Body of pancreas (tissue), 4 donors: ENCODE data around the gene PRTG. TPM values are rescaled to one million over a fixed set of nuclear protein-coding genes. Genes with fewer than 3 reads are reported as not detected.

Source experiments
- ATAC-seq: fragments of 150-250 bp; one replicate; pipeline ENCODE4 v1.9.1; 2016
- DNase-seq, 4 donors: peaks; one replicate each; pipeline ENCODE4 v3.0.0-alpha.2; 2019
- H3K27ac ChIP-seq, 4 donors: fragments of 200-600 bp; sonication (generic); 1 replicate in 3 of 4; 2 replicates in 1 of 4; pipeline versions ENCODE4 v1.5.1 to v1.6.1; 2016 to 2019; ENCODE audit warnings: mild to moderate bottlenecking in 1 of 4, mixed read lengths in 1 of 4, moderate library complexity in 1 of 4
- H3K27me3 ChIP-seq, 2 donors: fragments of 200-600 bp; sonication (generic); one replicate each; pipeline ENCODE4 v1.6.0; 2016; ENCODE audit warnings: mild to moderate bottlenecking in 1 of 2
- H3K36me3 ChIP-seq, 2 donors: fragments of 200-600 bp; sonication (generic); replicated peaks in 1 of 2; 2 replicates each; pipeline ENCODE4 v1.5.1; 2016; ENCODE audit warnings: low read depth in 2 of 2; ENCODE audit not compliant: insufficient read depth in 1 of 2
- H3K4me1 ChIP-seq: fragments of 200-600 bp; sonication (generic); one replicate; pipeline ENCODE4 v1.6.0; 2016
- H3K4me3 ChIP-seq, 2 donors: fragments of 200-600 bp; sonication (generic); 1 replicate in 1 of 2; 2 replicates in 1 of 2; pipeline ENCODE4 v1.5.1; 2016 to 2019
- H3K9me3 ChIP-seq, 3 donors: fragments of 200-600 bp; sonication (generic); 1 replicate in 2 of 3; 2 replicates in 1 of 3; pipeline ENCODE4 v1.5.1; 2016
- POLR2A ChIP-seq, 3 donors: fragments of 450-650 bp; IDR thresholded peaks; one replicate each; pipeline ENCODE4 v1.6.1; 2016; ENCODE audit warnings: antibody characterized with exemption in 3 of 3, mild to moderate bottlenecking in 2 of 3
- WGBS, 2 donors: methylation state at CpG; one replicate each; pipeline ENCODE4 v1.1.5; 2017; 5-methylcytosine and 5-hydroxymethylcytosine counted together
- intact Hi-C: fragments of 100-400 bp; cut with DNase I; formaldehyde crosslinking; loops from one replicate; pipeline ENCODE4 v1.15.1; 2023
- small RNA-seq: library from RNA; depleted of rRNA; stranded (forward); fragments of <200 nt; gene quantifications from one replicate; pipeline ENCODE3, GENCODE V24; 2016
- total RNA-seq, 2 donors: library from RNA; depleted of rRNA; stranded (reverse); fragments of >200 nt; gene quantifications; one replicate each; pipeline ENCODE4 v1.1.0, GENCODE V29; 2016
- TF ChIP-seq, protein P1 (sequence below), 7 experiments: fragments of 450-650 bp in 4 of 7; fragments of 200-600 bp in 3 of 7; sonication (generic) in 3 of 7; IDR thresholded peaks; one replicate each; pipeline ENCODE4 v1.5.1; 2016 to 2019; ENCODE audit warnings: antibody characterized with exemption in 7 of 7

Gene PRTG
- total RNA-seq, 2 donors from 2014 or later, result 1.0 to 4.0 TPM

- H3K27ac ChIP-seq, result no peak overlapping the region
- intact Hi-C loops, result no loop called here
- no peaks in the 10 kb centered on the region for H3K27me3 ChIP-seq
- peaks cover 0 to 14% (median 0%) of the 10 kb centered on the region in 3 donors for H3K9me3 ChIP-seq
- no peak overlapping the region for H3K4me3 ChIP-seq
- WGBS, 2 donors, result 65 to 77% methylated on average over 3 of the region's 3 CpGs
- H3K36me3 ChIP-seq, result no peaks in the 10 kb centered on the region
- ATAC-seq (no peak), DNase-seq (no peak)
- TF ChIP-seq, protein P1, sequence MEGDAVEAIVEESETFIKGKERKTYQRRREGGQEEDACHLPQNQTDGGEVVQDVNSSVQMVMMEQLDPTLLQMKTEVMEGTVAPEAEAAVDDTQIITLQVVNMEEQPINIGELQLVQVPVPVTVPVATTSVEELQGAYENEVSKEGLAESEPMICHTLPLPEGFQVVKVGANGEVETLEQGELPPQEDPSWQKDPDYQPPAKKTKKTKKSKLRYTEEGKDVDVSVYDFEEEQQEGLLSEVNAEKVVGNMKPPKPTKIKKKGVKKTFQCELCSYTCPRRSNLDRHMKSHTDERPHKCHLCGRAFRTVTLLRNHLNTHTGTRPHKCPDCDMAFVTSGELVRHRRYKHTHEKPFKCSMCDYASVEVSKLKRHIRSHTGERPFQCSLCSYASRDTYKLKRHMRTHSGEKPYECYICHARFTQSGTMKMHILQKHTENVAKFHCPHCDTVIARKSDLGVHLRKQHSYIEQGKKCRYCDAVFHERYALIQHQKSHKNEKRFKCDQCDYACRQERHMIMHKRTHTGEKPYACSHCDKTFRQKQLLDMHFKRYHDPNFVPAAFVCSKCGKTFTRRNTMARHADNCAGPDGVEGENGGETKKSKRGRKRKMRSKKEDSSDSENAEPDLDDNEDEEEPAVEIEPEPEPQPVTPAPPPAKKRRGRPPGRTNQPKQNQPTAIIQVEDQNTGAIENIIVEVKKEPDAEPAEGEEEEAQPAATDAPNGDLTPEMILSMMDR (IDR thresholded peaks at IDR 0.05), result no peak
- no peak for TF ChIP-seq POLR2A (IDR thresholded peaks at IDR 0.05)
- no peaks in the 10 kb centered on the region for H3K4me1 ChIP-seq
Measured at GRCh38 chr15:55562601-55563000, 180.4 kb downstream of the PRTG start.

Small RNAs within 50 kb of the gene (small RNA-seq; reads per million reads assigned to genes)
- gene AC009997.1, result not detected

Other genes with a start within 250 kb of the PRTG start
- gene DNAAF4, start 234.9 kb downstream of the PRTG start, total RNA-seq, result 1 to 10 TPM in 1 of 2 donors, not detected in 1; 2.1 TPM
- gene PYGO1, start 154.8 kb downstream of the PRTG start, total RNA-seq, result 1 to 10 TPM; 1.3 to 2.6 TPM